Measurements from ENCODE around the gene EPHB6.

GRCh38 chr7:142827951-142828500 is 26.9 kb upstream of the EPHB6 start:
- TF ChIP-seq CTCF (IDR thresholded peaks at IDR 0.05; ENCODE audit: low read depth, low read length) (no peak), POLR2A (IDR thresholded peaks at IDR 0.05; ENCODE audit: extremely low read depth, insufficient read length) (no peak), MYC (IDR thresholded peaks at IDR 0.05; ENCODE audit: low read depth, low read length) (no peak)
- TF ChIP-seq, protein P1, sequence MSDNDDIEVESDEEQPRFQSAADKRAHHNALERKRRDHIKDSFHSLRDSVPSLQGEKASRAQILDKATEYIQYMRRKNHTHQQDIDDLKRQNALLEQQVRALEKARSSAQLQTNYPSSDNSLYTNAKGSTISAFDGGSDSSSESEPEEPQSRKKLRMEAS (IDR thresholded peaks at IDR 0.05; ENCODE audit: low read depth, low read length), result no peak

Measured in NB4 (cell line).